RPMI8226 (cell line): ENCODE measurements around the gene APOD.

Experiments used
- DNase-seq: peaks from one replicate; pipeline ENCODE4 v3.0.0-alpha.2; 2015

Gene APOD

GRCh38 chr3:195551381-195551978 lies 32.3 kb downstream of the APOD start:
- no peak for DNase-seq

GRCh38 chr3:195550723-195551122 lies 33.0 kb downstream of the APOD start:
- no peak for DNase-seq

- DNase-seq, result peak; percentile 78
Observed at GRCh38 chr3:195549931-195550519, 33.7 kb downstream of the APOD start.

GRCh38 chr3:195548987-195549386 lies 34.8 kb downstream of the APOD start:
- DNase-seq, result peak; percentile 57

GRCh38 chr3:195548501-195548900 lies 35.2 kb downstream of the APOD start:
- no peak for DNase-seq

- DNase-seq, result no peak
Observed at GRCh38 chr3:195548006-195548405, 35.7 kb downstream of the APOD start.

GRCh38 chr3:195546130-195546560 lies 37.6 kb downstream of the APOD start:
- peak; percentile 50 for DNase-seq

GRCh38 chr3:195544634-195545033 lies 39.1 kb downstream of the APOD start:
- DNase-seq, result no peak

GRCh38 chr3:195544230-195544536 lies 39.6 kb downstream of the APOD start:
- no peak for DNase-seq

- DNase-seq, result no peak
Observed at GRCh38 chr3:195543500-195544229, 40.1 kb downstream of the APOD start.

GRCh38 chr3:195542698-195543499 lies 40.8 kb downstream of the APOD start, which contains the start of gene PPP1R2:
Gene PPP1R2, minus strand, starts transcription at chr3:195543325. Its CDS starts 300 bp downstream, at chr3:195543025.
- DNase-seq, result peak; percentile 96

GRCh38 chr3:195542316-195542697 lies 41.4 kb downstream of the APOD start:
- peak; percentile 59 for DNase-seq

- peak; percentile 61 for DNase-seq
Observed at GRCh38 chr3:195540511-195540910, 43.2 kb downstream of the APOD start.

GRCh38 chr3:195540027-195540426 lies 43.7 kb downstream of the APOD start:
- peak; percentile 63 for DNase-seq

GRCh38 chr3:195539479-195539878 lies 44.3 kb downstream of the APOD start:
- no peak for DNase-seq

GRCh38 chr3:195537995-195538394 lies 45.7 kb downstream of the APOD start:
- DNase-seq, result peak; percentile 91

GRCh38 chr3:195535293-195535692 lies 48.4 kb downstream of the APOD start:
- no peak for DNase-seq

GRCh38 chr3:195532834-195533233 lies 50.9 kb downstream of the APOD start:
- DNase-seq, result no peak

GRCh38 chr3:195532345-195532744 lies 51.4 kb downstream of the APOD start:
- no peak for DNase-seq

- no peak for DNase-seq
Observed at GRCh38 chr3:195531683-195532082, 52.1 kb downstream of the APOD start.

GRCh38 chr3:195526492-195526891 lies 57.2 kb downstream of the APOD start:
- no peak for DNase-seq

GRCh38 chr3:195524171-195524896 lies 59.4 kb downstream of the APOD start:
- no peak for DNase-seq
